HEK293 (cell line): ENCODE data around the gene PIP5K1C.

Source experiments
- CTCF ChIA-PET: fragments of 350-600 bp; formaldehyde crosslinking; extraction: SDS; loops from one replicate; lab custom pipeline; 2021; ENCODE audit warnings: antibody characterized with exemption; lab: Yijun Ruan, JAX
- POLR2A ChIA-PET: fragments of 300-600 bp; formaldehyde crosslinking; extraction: SDS; loops from one replicate; lab custom pipeline; 2020; ENCODE audit warnings: antibody characterized with exemption, inconsistent platforms; lab: Yijun Ruan, JAX
- H3K27ac ChIP-seq: fragments of 200-500 bp; sonication (Bioruptor generic); 2 replicates; pipeline ENCODE4 v1.5.1; 2014; ENCODE audit warnings: low read depth, low read length, control low read depth, inconsistent platforms; ENCODE audit errors: extremely low read depth
- H3K36me3 ChIP-seq, 2 experiments: fragments of 200-500 bp in 1 of 2; sonication (Bioruptor generic) in 1 of 2; 1 replicate in 1 of 2; 2 replicates in 1 of 2; pipeline ENCODE4 v1.5.1; 2014 to 2017; ENCODE audit warnings: inconsistent platforms in 2 of 2, low read length in 2 of 2; ENCODE audit not compliant: control insufficient read depth in 2 of 2, insufficient read depth in 1 of 2
- H3K4me1 ChIP-seq: fragments of 200-500 bp; sonication (Bioruptor generic); 2 replicates; pipeline ENCODE4 v1.5.1; 2014; ENCODE audit warnings: mild to moderate bottlenecking, low read length, inconsistent platforms; ENCODE audit not compliant: control insufficient read depth, insufficient read depth
- H3K4me3 ChIP-seq: 2 replicates; pipeline ENCODE4 v1.5.1; 2011; ENCODE audit warnings: low read depth, mild to moderate bottlenecking, control low read depth, low read length, moderate library complexity
- H3K9me3 ChIP-seq: fragments of 200-500 bp; sonication (Bioruptor generic); 2 replicates; pipeline ENCODE4 v1.5.1; 2014; ENCODE audit warnings: low read depth, low read length, inconsistent platforms; ENCODE audit not compliant: control insufficient read depth, insufficient read depth
- HOXA7 ChIP-seq: sonication (generic); formaldehyde crosslinking; IDR thresholded peaks from 2 replicates; pipeline ENCODE4 v1.8.1; 2022; ENCODE audit warnings: missing genetic modification reagents, borderline replicate concordance
- KLF10 ChIP-seq: fragments of 450-650 bp; IDR thresholded peaks from 2 replicates; pipeline ENCODE4 v1.5.1; 2018; ENCODE audit warnings: missing biosample characterization, mild to moderate bottlenecking, missing genetic modification characterization
- KLF17 ChIP-seq: fragments of 450-650 bp; formaldehyde crosslinking; IDR thresholded peaks from 2 replicates; pipeline ENCODE4 v1.5.1; 2016; ENCODE audit warnings: missing biosample characterization, missing genetic modification characterization
- OSR2 ChIP-seq: fragments of 450-650 bp; formaldehyde crosslinking; IDR thresholded peaks from 2 replicates; pipeline ENCODE4 v1.5.1; 2016; ENCODE audit warnings: missing biosample characterization, missing genetic modification characterization
- PRDM1 ChIP-seq: fragments of 450-650 bp; formaldehyde crosslinking; IDR thresholded peaks from 2 replicates; pipeline ENCODE4; 2016; ENCODE audit warnings: missing biosample characterization, missing genetic modification characterization
- ZBTB20 ChIP-seq: fragments of 450-650 bp; formaldehyde crosslinking; IDR thresholded peaks from 2 replicates; pipeline ENCODE4 v1.5.1; 2016; ENCODE audit warnings: missing biosample characterization, missing genetic modification characterization
- ZBTB48 ChIP-seq: fragments of 450-650 bp; formaldehyde crosslinking; IDR thresholded peaks from 2 replicates; pipeline ENCODE4 v1.5.1; 2016; ENCODE audit warnings: missing biosample characterization, missing genetic modification characterization
- ZNF174 ChIP-seq: fragments of 450-650 bp; formaldehyde crosslinking; IDR thresholded peaks from 2 replicates; pipeline ENCODE4 v1.5.0; 2017; ENCODE audit warnings: missing biosample characterization, mild to moderate bottlenecking, missing genetic modification characterization
- ZNF280D ChIP-seq: fragments of 450-650 bp; formaldehyde crosslinking; IDR thresholded peaks from 2 replicates; pipeline ENCODE4 v1.5.1; 2016; ENCODE audit warnings: missing biosample characterization, missing genetic modification characterization
- ZNF473 ChIP-seq: fragments of 450-650 bp; formaldehyde crosslinking; IDR thresholded peaks from 2 replicates; pipeline ENCODE4 v1.5.1; 2017; ENCODE audit warnings: missing biosample characterization, missing genetic modification characterization
- ZNF488 ChIP-seq: fragments of 450-650 bp; formaldehyde crosslinking; IDR thresholded peaks from 2 replicates; pipeline ENCODE4 v1.5.1; 2016; ENCODE audit warnings: missing biosample characterization, missing genetic modification characterization
- ZNF501 ChIP-seq: fragments of 450-650 bp; formaldehyde crosslinking; IDR thresholded peaks from 2 replicates; pipeline ENCODE4 v1.5.1; 2016; ENCODE audit warnings: missing biosample characterization, missing genetic modification characterization
- ZNF529 ChIP-seq: fragments of 450-650 bp; formaldehyde crosslinking; IDR thresholded peaks from 2 replicates; pipeline ENCODE4 v1.5.1; 2017; ENCODE audit warnings: missing genetic modification characterization, missing biosample characterization; ENCODE audit not compliant: insufficient replicate concordance
- ZNF530 ChIP-seq: fragments of 450-650 bp; formaldehyde crosslinking; IDR thresholded peaks from 2 replicates; pipeline ENCODE4 v1.5.1; 2016; ENCODE audit warnings: low read depth, missing biosample characterization, missing genetic modification characterization
- ZNF658 ChIP-seq: fragments of 450-650 bp; formaldehyde crosslinking; IDR thresholded peaks from 2 replicates; pipeline ENCODE4; 2016; ENCODE audit warnings: missing biosample characterization, missing genetic modification characterization
- ZNF677 ChIP-seq: fragments of 450-650 bp; IDR thresholded peaks from 2 replicates; pipeline ENCODE4 v1.5.0; 2018; ENCODE audit warnings: missing biosample characterization, mild to moderate bottlenecking, missing genetic modification characterization, moderate library complexity
- ZNF701 ChIP-seq: fragments of 450-650 bp; formaldehyde crosslinking; IDR thresholded peaks from 2 replicates; pipeline ENCODE4 v1.5.1; 2016; ENCODE audit warnings: missing biosample characterization, missing genetic modification characterization
- ZNF837 ChIP-seq: fragments of 450-650 bp; formaldehyde crosslinking; IDR thresholded peaks from 2 replicates; pipeline ENCODE4 v1.5.1; 2016; ENCODE audit warnings: missing biosample characterization, missing genetic modification characterization
- TF ChIP-seq, protein P1 (sequence below): fragments of 450-650 bp; formaldehyde crosslinking; IDR thresholded peaks from 2 replicates; pipeline ENCODE4 v1.5.1; 2016; ENCODE audit warnings: missing biosample characterization, missing genetic modification characterization

The PIP5K1C gene

GRCh38 chr19:3625996-3626472 lies 74.2 kb downstream of the PIP5K1C start (continued):
- no peak; the same call in 1 of the 2 replicates for TF ChIP-seq ZBTB20 (tag by site-specific recombination)
- TF ChIP-seq ZNF174 (tag by site-specific recombination) = no peak

GRCh38 chr19:3623716-3624115 lies 76.6 kb downstream of the PIP5K1C start:
- peaks cover 0 to 31% of the 10 kb centered on the region in 2 experiments; a peak in 2 of 3 replicates for H3K36me3 ChIP-seq
- no peak overlapping the region for H3K27ac ChIP-seq
- ChIA-PET POLR2A (no interaction called here), CTCF (no interaction called here)
- no peak overlapping the region for H3K4me3 ChIP-seq
- TF ChIP-seq ZNF529 = no peak
- TF ChIP-seq, protein P1, sequence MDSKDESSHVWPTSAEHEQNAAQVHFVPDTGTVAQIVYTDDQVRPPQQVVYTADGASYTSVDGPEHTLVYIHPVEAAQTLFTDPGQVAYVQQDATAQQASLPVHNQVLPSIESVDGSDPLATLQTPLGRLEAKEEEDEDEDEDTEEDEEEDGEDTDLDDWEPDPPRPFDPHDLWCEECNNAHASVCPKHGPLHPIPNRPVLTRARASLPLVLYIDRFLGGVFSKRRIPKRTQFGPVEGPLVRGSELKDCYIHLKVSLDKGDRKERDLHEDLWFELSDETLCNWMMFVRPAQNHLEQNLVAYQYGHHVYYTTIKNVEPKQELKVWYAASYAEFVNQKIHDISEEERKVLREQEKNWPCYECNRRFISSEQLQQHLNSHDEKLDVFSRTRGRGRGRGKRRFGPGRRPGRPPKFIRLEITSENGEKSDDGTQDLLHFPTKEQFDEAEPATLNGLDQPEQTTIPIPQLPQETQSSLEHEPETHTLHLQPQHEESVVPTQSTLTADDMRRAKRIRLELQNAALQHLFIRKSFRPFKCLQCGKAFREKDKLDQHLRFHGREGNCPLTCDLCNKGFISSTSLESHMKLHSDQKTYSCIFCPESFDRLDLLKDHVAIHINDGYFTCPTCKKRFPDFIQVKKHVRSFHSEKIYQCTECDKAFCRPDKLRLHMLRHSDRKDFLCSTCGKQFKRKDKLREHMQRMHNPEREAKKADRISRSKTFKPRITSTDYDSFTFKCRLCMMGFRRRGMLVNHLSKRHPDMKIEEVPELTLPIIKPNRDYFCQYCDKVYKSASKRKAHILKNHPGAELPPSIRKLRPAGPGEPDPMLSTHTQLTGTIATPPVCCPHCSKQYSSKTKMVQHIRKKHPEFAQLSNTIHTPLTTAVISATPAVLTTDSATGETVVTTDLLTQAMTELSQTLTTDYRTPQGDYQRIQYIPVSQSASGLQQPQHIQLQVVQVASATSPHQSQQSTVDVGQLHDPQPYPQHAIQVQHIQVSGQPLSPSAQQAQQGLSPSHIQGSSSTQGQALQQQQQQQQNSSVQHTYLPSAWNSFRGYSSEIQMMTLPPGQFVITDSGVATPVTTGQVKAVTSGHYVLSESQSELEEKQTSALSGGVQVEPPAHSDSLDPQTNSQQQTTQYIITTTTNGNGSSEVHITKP (tag by site-specific recombination) = no peak
- TF ChIP-seq KLF17 (tag by site-specific recombination) = no peak
- no peak for TF ChIP-seq ZNF677 (tag by site-specific recombination)
- no peak for TF ChIP-seq ZNF701 (tag by site-specific recombination)
- TF ChIP-seq PRDM1 (tag by site-specific recombination) = no peak
- no peak for TF ChIP-seq ZNF530 (tag by site-specific recombination)
- no peak for TF ChIP-seq ZBTB48
- TF ChIP-seq ZNF473 (tag by site-specific recombination) = no peak
- TF ChIP-seq KLF10 (tag by site-specific recombination) = no peak
- no peak for TF ChIP-seq ZNF501 (tag by site-specific recombination)
- no peak for TF ChIP-seq ZNF280D (tag by site-specific recombination)
- no peak for TF ChIP-seq HOXA7 (CRISPR knock-in tag)
- TF ChIP-seq ZNF488 (tag by site-specific recombination) = no peak
- TF ChIP-seq ZNF658 = no peak
- TF ChIP-seq OSR2 (tag by site-specific recombination) = no peak
- TF ChIP-seq ZNF837 = no peak
- no peaks in the 10 kb centered on the region for H3K9me3 ChIP-seq
- H3K4me1 ChIP-seq = no peaks in the 10 kb centered on the region
